HG03159 (cell line): Measurements from ENCODE around the gene FGF1.

Source experiments
- ATAC-seq: cut with Tn5 transposase; IDR thresholded peaks from one replicate; pipeline ENCODE4 v1.9.1; 2021; ENCODE audit warnings: mild to moderate bottlenecking, moderate library complexity; ENCODE audit not compliant: unreplicated experiment

FGF1 gene

GRCh38 chr5:142644640-142645361 lies 41.1 kb downstream of the FGF1 start:
- no peak for ATAC-seq

GRCh38 chr5:142644127-142644526 lies 41.8 kb downstream of the FGF1 start:
- no peak for ATAC-seq

- no peak for ATAC-seq
These were observed 42.3 kb downstream of the FGF1 start for GRCh38 chr5:142643634-142644033.

GRCh38 chr5:142642427-142642826 lies 43.5 kb downstream of the FGF1 start:
- ATAC-seq = no peak

GRCh38 chr5:142641711-142642110 lies 44.2 kb downstream of the FGF1 start:
- no peak for ATAC-seq

- ATAC-seq = no peak
These were observed 45.4 kb downstream of the FGF1 start for GRCh38 chr5:142640316-142641005.

GRCh38 chr5:142639455-142639854 lies 46.4 kb downstream of the FGF1 start:
- no peak for ATAC-seq

GRCh38 chr5:142637871-142638270 lies 48.0 kb downstream of the FGF1 start:
- no peak for ATAC-seq

- no peak for ATAC-seq
These were observed 49.1 kb downstream of the FGF1 start for GRCh38 chr5:142636698-142637324.

- ATAC-seq = no peak
These were observed 49.8 kb downstream of the FGF1 start for GRCh38 chr5:142636093-142636492.

- no peak for ATAC-seq
These were observed 51.5 kb downstream of the FGF1 start for GRCh38 chr5:142634216-142635011.

GRCh38 chr5:142630927-142631539 lies 54.9 kb downstream of the FGF1 start:
- no peak for ATAC-seq

GRCh38 chr5:142627383-142628217 lies 58.3 kb downstream of the FGF1 start:
- no peak for ATAC-seq

GRCh38 chr5:142626786-142627185 lies 59.1 kb downstream of the FGF1 start:
- no peak for ATAC-seq

GRCh38 chr5:142626099-142626498 lies 59.8 kb downstream of the FGF1 start:
- no peak for ATAC-seq

GRCh38 chr5:142621227-142621626 lies 64.7 kb downstream of the FGF1 start:
- ATAC-seq = no peak

- ATAC-seq = no peak
These were observed 66.1 kb downstream of the FGF1 start for GRCh38 chr5:142619815-142620214.

GRCh38 chr5:142618130-142618523 lies 67.8 kb downstream of the FGF1 start:
- no peak for ATAC-seq

GRCh38 chr5:142617416-142618129 lies 68.3 kb downstream of the FGF1 start:
- no peak for ATAC-seq
